ENCODE results near the gene LIPC. TPM values are rescaled to one million over a fixed set of nuclear protein-coding genes. Genes with fewer than 3 reads are reported as not detected.

Gene LIPC
- total and polyA plus RNA-seq, 9 donors = 0.13 to 2.1 (median 0.30) TPM

- no peak overlapping the region for H3K27ac ChIP-seq (ENCODE audit: low read length)
- no peaks in the 10 kb centered on the region for H3K27me3 ChIP-seq (ENCODE audit: control insufficient read depth, insufficient read depth, low read length)
These were observed 81.2 kb downstream of the LIPC start for GRCh38 chr15:58513008-58513407.

GRCh38 chr15:58513726-58514336, 82.0 kb downstream of the LIPC start:
- no peak for DNase-seq
- Histone ChIP-seq H3K4me1 (ENCODE audit: control insufficient read depth, insufficient read depth, low read length) (peaks cover 23% of the 10 kb centered on the region), H3K9me3 (replicated peaks; ENCODE audit: control insufficient read depth, low read depth, low read length) (peaks cover 4% of the 10 kb centered on the region), H3K4me3 (ENCODE audit: low read length) (no peak overlapping the region), H3K27me3 (ENCODE audit: control insufficient read depth, insufficient read depth, low read length) (no peaks in the 10 kb centered on the region), H3K27ac (ENCODE audit: low read length) (no peak overlapping the region), H3K36me3 (ENCODE audit: control insufficient read depth, insufficient read depth, low read length) (no peaks in the 10 kb centered on the region)
- 77% methylated on average over 5 of the region's 10 CpGs for WGBS (ENCODE audit: insufficient coverage)

More at GRCh38 chr15:58513008-58513407, 81.2 kb downstream of the LIPC start:
- H3K36me3 ChIP-seq (ENCODE audit: control insufficient read depth, insufficient read depth, low read length) = no peaks in the 10 kb centered on the region
- peak; percentile 65 for DNase-seq
- WGBS (ENCODE audit: insufficient coverage) = 46% methylated on average over 4 of the region's 4 CpGs
- H3K9me3 ChIP-seq (replicated peaks; ENCODE audit: control insufficient read depth, low read depth, low read length) = peaks cover 4% of the 10 kb centered on the region
- H3K4me1 ChIP-seq (ENCODE audit: control insufficient read depth, insufficient read depth, low read length) = peaks cover 23% of the 10 kb centered on the region
- H3K4me3 ChIP-seq (ENCODE audit: low read length) = no peak overlapping the region

- no peak for DNase-seq
- Histone ChIP-seq H3K4me3 (ENCODE audit: low read length) (no peak overlapping the region), H3K36me3 (ENCODE audit: control insufficient read depth, insufficient read depth, low read length) (no peaks in the 10 kb centered on the region), H3K9me3 (replicated peaks; ENCODE audit: control insufficient read depth, low read depth, low read length) (peaks cover 4% of the 10 kb centered on the region), H3K27me3 (ENCODE audit: control insufficient read depth, insufficient read depth, low read length) (no peaks in the 10 kb centered on the region), H3K4me1 (ENCODE audit: control insufficient read depth, insufficient read depth, low read length) (peaks cover 31% of the 10 kb centered on the region), H3K27ac (ENCODE audit: low read length) (no peak overlapping the region)
- WGBS (ENCODE audit: insufficient coverage) = 36% methylated on average over 4 of the region's 8 CpGs
These were observed 84.0 kb downstream of the LIPC start for GRCh38 chr15:58515807-58516206.

- peaks cover 39% of the 10 kb centered on the region for H3K4me1 ChIP-seq (ENCODE audit: control insufficient read depth, insufficient read depth, low read length)
- peaks cover 4% of the 10 kb centered on the region for H3K9me3 ChIP-seq (replicated peaks; ENCODE audit: control insufficient read depth, low read depth, low read length)
- H3K27me3 ChIP-seq (ENCODE audit: control insufficient read depth, insufficient read depth, low read length) = no peaks in the 10 kb centered on the region
- 71% methylated on average over 1 of the region's 3 CpGs for WGBS (ENCODE audit: insufficient coverage)
- DNase-seq = no peak
- no peak overlapping the region for H3K27ac ChIP-seq (ENCODE audit: low read length)
- no peak overlapping the region for H3K4me3 ChIP-seq (ENCODE audit: low read length)
- H3K36me3 ChIP-seq (ENCODE audit: control insufficient read depth, insufficient read depth, low read length) = no peaks in the 10 kb centered on the region
These were observed 85.5 kb downstream of the LIPC start for GRCh38 chr15:58517252-58517681.

GRCh38 chr15:58517682-58518525, 86.1 kb downstream of the LIPC start:
- Histone ChIP-seq H3K27me3 (ENCODE audit: control insufficient read depth, insufficient read depth, low read length) (no peaks in the 10 kb centered on the region), H3K27ac (ENCODE audit: low read length) (no peak overlapping the region), H3K9me3 (replicated peaks; ENCODE audit: control insufficient read depth, low read depth, low read length) (peaks cover 4% of the 10 kb centered on the region), H3K4me1 (ENCODE audit: control insufficient read depth, insufficient read depth, low read length) (peaks cover 39% of the 10 kb centered on the region), H3K4me3 (ENCODE audit: low read length) (no peak overlapping the region), H3K36me3 (ENCODE audit: control insufficient read depth, insufficient read depth, low read length) (no peaks in the 10 kb centered on the region)
- WGBS (ENCODE audit: insufficient coverage) = 72% methylated on average over 6 of the region's 9 CpGs
- DNase-seq = no peak

GRCh38 chr15:58518626-58519025, 86.8 kb downstream of the LIPC start:
- Histone ChIP-seq H3K27me3 (ENCODE audit: control insufficient read depth, insufficient read depth, low read length) (no peaks in the 10 kb centered on the region), H3K4me1 (ENCODE audit: control insufficient read depth, insufficient read depth, low read length) (peaks cover 38% of the 10 kb centered on the region), H3K4me3 (ENCODE audit: low read length) (no peak overlapping the region), H3K36me3 (ENCODE audit: control insufficient read depth, insufficient read depth, low read length) (no peaks in the 10 kb centered on the region), H3K27ac (ENCODE audit: low read length) (no peak overlapping the region), H3K9me3 (replicated peaks; ENCODE audit: control insufficient read depth, low read depth, low read length) (peaks cover 4% of the 10 kb centered on the region)
- 43% methylated on average over 1 of the region's 8 CpGs for WGBS (ENCODE audit: insufficient coverage)
- DNase-seq = no peak

GRCh38 chr15:58519516-58519915, 87.7 kb downstream of the LIPC start:
- Histone ChIP-seq H3K4me3 (ENCODE audit: low read length) (no peak overlapping the region), H3K27ac (ENCODE audit: low read length) (no peak overlapping the region), H3K4me1 (ENCODE audit: control insufficient read depth, insufficient read depth, low read length) (peaks cover 36% of the 10 kb centered on the region), H3K27me3 (ENCODE audit: control insufficient read depth, insufficient read depth, low read length) (no peaks in the 10 kb centered on the region), H3K9me3 (replicated peaks; ENCODE audit: control insufficient read depth, low read depth, low read length) (peaks cover 4% of the 10 kb centered on the region), H3K36me3 (ENCODE audit: control insufficient read depth, insufficient read depth, low read length) (no peaks in the 10 kb centered on the region)
- DNase-seq = no peak
- 20% methylated on average over 1 of the region's 5 CpGs for WGBS (ENCODE audit: insufficient coverage)

- H3K4me1 ChIP-seq (ENCODE audit: control insufficient read depth, insufficient read depth, low read length) = peaks cover 36% of the 10 kb centered on the region
- WGBS (ENCODE audit: insufficient coverage) = 54% methylated on average over 7 of the region's 9 CpGs
- no peak for DNase-seq
These were observed 88.7 kb downstream of the LIPC start for GRCh38 chr15:58520464-58520863.

GRCh38 chr15:58520936-58521292, 89.1 kb downstream of the LIPC start:
- DNase-seq = no peak
- Histone ChIP-seq H3K27ac (ENCODE audit: low read length) (no peak overlapping the region), H3K9me3 (replicated peaks; ENCODE audit: control insufficient read depth, low read depth, low read length) (no peaks in the 10 kb centered on the region), H3K4me1 (ENCODE audit: control insufficient read depth, insufficient read depth, low read length) (peaks cover 36% of the 10 kb centered on the region), H3K4me3 (ENCODE audit: low read length) (no peak overlapping the region), H3K27me3 (ENCODE audit: control insufficient read depth, insufficient read depth, low read length) (no peaks in the 10 kb centered on the region), H3K36me3 (ENCODE audit: control insufficient read depth, insufficient read depth, low read length) (no peaks in the 10 kb centered on the region)
- WGBS (ENCODE audit: insufficient coverage) = 59% methylated on average over 2 of the region's 4 CpGs

More at GRCh38 chr15:58520464-58520863, 88.7 kb downstream of the LIPC start:
- H3K27ac ChIP-seq (ENCODE audit: low read length) = no peak overlapping the region
- H3K4me3 ChIP-seq (ENCODE audit: low read length) = no peak overlapping the region
- H3K27me3 ChIP-seq (ENCODE audit: control insufficient read depth, insufficient read depth, low read length) = no peaks in the 10 kb centered on the region
- H3K9me3 ChIP-seq (replicated peaks; ENCODE audit: control insufficient read depth, low read depth, low read length) = no peaks in the 10 kb centered on the region
- H3K36me3 ChIP-seq (ENCODE audit: control insufficient read depth, insufficient read depth, low read length) = no peaks in the 10 kb centered on the region

GRCh38 chr15:58521293-58521991, 89.7 kb downstream of the LIPC start:
- H3K36me3 ChIP-seq (ENCODE audit: control insufficient read depth, insufficient read depth, low read length) = no peaks in the 10 kb centered on the region
- WGBS (ENCODE audit: insufficient coverage) = 51% methylated on average over 8 of the region's 13 CpGs
- H3K4me3 ChIP-seq (ENCODE audit: low read length) = no peak overlapping the region
- peak; percentile 45 for DNase-seq
- H3K9me3 ChIP-seq (replicated peaks; ENCODE audit: control insufficient read depth, low read depth, low read length) = no peaks in the 10 kb centered on the region
- H3K27ac ChIP-seq (ENCODE audit: low read length) = no peak overlapping the region
- peaks cover 36% of the 10 kb centered on the region for H3K4me1 ChIP-seq (ENCODE audit: control insufficient read depth, insufficient read depth, low read length)
- no peaks in the 10 kb centered on the region for H3K27me3 ChIP-seq (ENCODE audit: control insufficient read depth, insufficient read depth, low read length)
